ENCODE measurements around the gene PEDS1. TPM values are rescaled to one million over a fixed set of nuclear protein-coding genes. Genes with fewer than 3 reads are reported as not detected.

The PEDS1 gene
- total and polyA plus RNA-seq, 10 of the 15 experiments (the other 5 are each of a cell fraction or from before 2014, with no cell fraction given) = 1.7 to 25.6 (median 16.8) TPM

GRCh38 chr20:50199703-50200102 is 46.2 kb upstream of the PEDS1 start (continued):
- no peak for TF ChIP-seq NFYB (IDR thresholded peaks at IDR 0.05; ENCODE audit: insufficient read depth, low read depth, low read length)
- no peak for TF ChIP-seq PML (IDR thresholded peaks at IDR 0.05; ENCODE audit: low read length)
- TF ChIP-seq STAT3 (IDR thresholded peaks at IDR 0.05; ENCODE audit: low read depth, low read length) = no peak
- TF ChIP-seq MXI1 (IDR thresholded peaks at IDR 0.05; ENCODE audit: low read depth, low read length) = no peak
- no peak for TF ChIP-seq RFX5 (IDR thresholded peaks at IDR 0.05; ENCODE audit: low read depth, low read length)
- TF ChIP-seq ZBTB11 (CRISPR knock-in tag; IDR thresholded peaks at IDR 0.05) = no peak
- TF ChIP-seq EGR1 (IDR thresholded peaks at IDR 0.05; ENCODE audit: borderline replicate concordance in 1 of 2, low read depth in 2 of 2, low read length in 2 of 2) = no peak
- TF ChIP-seq SUPT20H (IDR thresholded peaks at IDR 0.05; ENCODE audit: borderline replicate concordance, control insufficient read depth, low read depth, low read length) = no peak

- no peak overlapping the region for H3K9ac ChIP-seq (ENCODE audit: control insufficient read depth, insufficient read depth, low read length)
- no peak overlapping the region for H3K4me3 ChIP-seq
- H3K4me1 ChIP-seq (ENCODE audit: control insufficient read depth, insufficient read depth, low read length) = no peaks in the 10 kb centered on the region
- H4K20me1 ChIP-seq (ENCODE audit: control insufficient read depth, insufficient read depth) = no peaks in the 10 kb centered on the region
- H3K27ac ChIP-seq (ENCODE audit: control insufficient read depth, insufficient read depth) = no peak overlapping the region
- H3K4me2 ChIP-seq (ENCODE audit: control insufficient read depth, insufficient read depth) = no peak overlapping the region
- H3K36me3 ChIP-seq (ENCODE audit: control insufficient read depth in 2 of 2, insufficient read depth in 2 of 2, low read length in 1 of 2) = no peaks in the 10 kb centered on the region
- BruUV-seq (replicated peaks) = no TSS peak
- H3K27me3 ChIP-seq (replicated peaks in 1 of 2; ENCODE audit: control insufficient read depth in 2 of 2, insufficient read depth in 2 of 2, low read length in 1 of 2) = no peaks in the 10 kb centered on the region
- in situ Hi-C loops (cut with MboI) (no loop called here), intact Hi-C loops (cut with micrococcal nuclease; ENCODE audit: unreplicated experiment) (no loop called here)
- FAIRE-seq (no peak), ATAC-seq (no peak), DNase-seq (ENCODE audit: low read depth, low spot score) (no peak)
- SMC1A ChIA-PET (ENCODE audit: uncharacterized antibody, unreplicated experiment) = interaction anchor here (0.6 kb wide), 1 partner anchor 434 kb away, joined by 4 read pairs; no protein-coding TSS in a partner anchor
- H3K79me2 ChIP-seq (ENCODE audit: control insufficient read depth, insufficient read depth, low read length) = no peaks in the 10 kb centered on the region
- H3K9me3 ChIP-seq (replicated peaks; ENCODE audit: control insufficient read depth, insufficient read depth, low read length) = no peaks in the 10 kb centered on the region; the same call in 2 of the 3 replicates
- CTCF ChIA-PET = interaction anchor here (0.5 to 0.8 kb wide), 2 partner anchors 264 to 687 kb away, joined by 3 to 4 read pairs; no protein-coding TSS in a partner anchor
- WGBS (ENCODE audit: insufficient coverage, insufficient replicate concordance, low lambda C conversion rate, missing lambda C conversion rate) = 100% methylated on average over 1 of the region's 1 CpG
- POLR2A ChIA-PET = no interaction called here
- RAD21 ChIA-PET (ENCODE audit: unreplicated experiment) = no interaction called here
- H2AFZ ChIP-seq (ENCODE audit: control insufficient read depth, low read depth, low read length) = no peak overlapping the region
- TF ChIP-seq EP300 (IDR thresholded peaks at IDR 0.05; ENCODE audit: borderline replicate concordance in 1 of 2, control insufficient read depth in 1 of 2, low read depth in 2 of 2, low read length in 2 of 2) (no peak), CBX3 (IDR thresholded peaks at IDR 0.05; ENCODE audit: borderline replicate concordance, low read depth) (no peak), CEBPB (IDR thresholded peaks at IDR 0.05; ENCODE audit: borderline replicate concordance in 1 of 2, low read depth in 2 of 2, low read length in 2 of 2) (no peak), ZNF24 (IDR thresholded peaks at IDR 0.05) (no peak), FOS (IDR thresholded peaks at IDR 0.05; ENCODE audit: borderline replicate concordance, extremely low read depth, insufficient read length) (no peak), MEF2B (IDR thresholded peaks at IDR 0.05; ENCODE audit: partially characterized antibody, poor library complexity, severe bottlenecking) (no peak), NFXL1 (IDR thresholded peaks at IDR 0.05; ENCODE audit: borderline replicate concordance) (no peak), SMAD5 (IDR thresholded peaks at IDR 0.05; ENCODE audit: low read depth) (no peak)
These were observed 45.2 kb upstream of the PEDS1 start for GRCh38 chr20:50198716-50199115.

Measured in GM12878 (cell line).